ENCODE data around the gene AMDHD2. TPM values are rescaled to one million over a fixed set of nuclear protein-coding genes. Genes with fewer than 3 reads are reported as not detected.

The AMDHD2 gene
- total and polyA plus RNA-seq, 2 experiments from 2014 or later: 20.2 to 68.1 TPM

DNA sequence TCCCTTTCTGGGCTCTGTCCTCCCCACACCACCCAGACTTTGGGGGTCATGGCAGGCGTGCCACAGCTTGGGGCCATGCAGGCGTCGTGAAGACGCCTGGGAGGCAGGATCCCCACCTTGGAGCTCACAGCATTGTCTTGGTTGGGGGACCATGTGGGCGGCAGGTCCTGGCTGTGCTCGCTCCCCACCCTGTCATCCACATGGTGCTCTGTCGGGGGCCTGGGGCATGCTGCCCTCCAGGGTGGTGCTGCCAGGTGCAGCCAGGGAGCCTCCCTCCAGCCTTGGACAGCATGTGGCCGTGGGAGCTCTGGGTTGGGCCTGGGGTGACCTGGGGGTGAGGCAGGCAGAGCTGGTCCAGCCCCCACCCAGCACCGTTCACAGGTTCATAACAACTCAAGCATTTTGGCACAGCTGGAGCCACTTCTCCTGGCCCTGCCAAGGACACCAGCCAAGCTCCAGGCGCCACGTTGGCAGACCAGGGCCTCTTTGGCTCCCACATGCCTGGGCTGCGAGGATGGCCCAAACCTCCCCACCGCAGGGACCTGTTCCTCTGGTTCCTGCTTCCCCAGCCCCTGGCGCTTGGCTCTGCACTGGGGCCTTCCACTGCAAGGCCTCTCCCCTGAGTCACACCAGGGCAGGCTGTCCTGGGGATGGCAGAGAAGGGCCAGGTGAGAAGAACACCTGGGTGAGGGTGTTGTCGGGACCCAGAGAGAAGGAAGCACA is 21.5 kb upstream of the AMDHD2 start (continued):
- TF ChIP-seq, protein P1, sequence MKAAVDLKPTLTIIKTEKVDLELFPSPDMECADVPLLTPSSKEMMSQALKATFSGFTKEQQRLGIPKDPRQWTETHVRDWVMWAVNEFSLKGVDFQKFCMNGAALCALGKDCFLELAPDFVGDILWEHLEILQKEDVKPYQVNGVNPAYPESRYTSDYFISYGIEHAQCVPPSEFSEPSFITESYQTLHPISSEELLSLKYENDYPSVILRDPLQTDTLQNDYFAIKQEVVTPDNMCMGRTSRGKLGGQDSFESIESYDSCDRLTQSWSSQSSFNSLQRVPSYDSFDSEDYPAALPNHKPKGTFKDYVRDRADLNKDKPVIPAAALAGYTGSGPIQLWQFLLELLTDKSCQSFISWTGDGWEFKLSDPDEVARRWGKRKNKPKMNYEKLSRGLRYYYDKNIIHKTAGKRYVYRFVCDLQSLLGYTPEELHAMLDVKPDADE (IDR thresholded peaks at IDR 0.05): no peak
- TF ChIP-seq ZNF331 (CRISPR knock-in tag; IDR thresholded peaks at IDR 0.05; ENCODE audit: low read depth): no peak
- no peak for TF ChIP-seq EZH2 (IDR thresholded peaks at IDR 0.05; ENCODE audit: low read depth, unreplicated experiment)
- TF ChIP-seq POLR2AphosphoS5 (IDR thresholded peaks at IDR 0.05; ENCODE audit: low read depth): no peak
- TF ChIP-seq ZNF114 (CRISPR knock-in tag; IDR thresholded peaks at IDR 0.05): no peak
- no peak for TF ChIP-seq NANOG (IDR thresholded peaks at IDR 0.05; ENCODE audit: borderline replicate concordance)
- TF ChIP-seq, protein P2, sequence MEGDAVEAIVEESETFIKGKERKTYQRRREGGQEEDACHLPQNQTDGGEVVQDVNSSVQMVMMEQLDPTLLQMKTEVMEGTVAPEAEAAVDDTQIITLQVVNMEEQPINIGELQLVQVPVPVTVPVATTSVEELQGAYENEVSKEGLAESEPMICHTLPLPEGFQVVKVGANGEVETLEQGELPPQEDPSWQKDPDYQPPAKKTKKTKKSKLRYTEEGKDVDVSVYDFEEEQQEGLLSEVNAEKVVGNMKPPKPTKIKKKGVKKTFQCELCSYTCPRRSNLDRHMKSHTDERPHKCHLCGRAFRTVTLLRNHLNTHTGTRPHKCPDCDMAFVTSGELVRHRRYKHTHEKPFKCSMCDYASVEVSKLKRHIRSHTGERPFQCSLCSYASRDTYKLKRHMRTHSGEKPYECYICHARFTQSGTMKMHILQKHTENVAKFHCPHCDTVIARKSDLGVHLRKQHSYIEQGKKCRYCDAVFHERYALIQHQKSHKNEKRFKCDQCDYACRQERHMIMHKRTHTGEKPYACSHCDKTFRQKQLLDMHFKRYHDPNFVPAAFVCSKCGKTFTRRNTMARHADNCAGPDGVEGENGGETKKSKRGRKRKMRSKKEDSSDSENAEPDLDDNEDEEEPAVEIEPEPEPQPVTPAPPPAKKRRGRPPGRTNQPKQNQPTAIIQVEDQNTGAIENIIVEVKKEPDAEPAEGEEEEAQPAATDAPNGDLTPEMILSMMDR (conservative IDR thresholded peaks at IDR 0.05; ENCODE audit: low read depth in 2 of 2): no peak
- TF ChIP-seq, protein P3, sequence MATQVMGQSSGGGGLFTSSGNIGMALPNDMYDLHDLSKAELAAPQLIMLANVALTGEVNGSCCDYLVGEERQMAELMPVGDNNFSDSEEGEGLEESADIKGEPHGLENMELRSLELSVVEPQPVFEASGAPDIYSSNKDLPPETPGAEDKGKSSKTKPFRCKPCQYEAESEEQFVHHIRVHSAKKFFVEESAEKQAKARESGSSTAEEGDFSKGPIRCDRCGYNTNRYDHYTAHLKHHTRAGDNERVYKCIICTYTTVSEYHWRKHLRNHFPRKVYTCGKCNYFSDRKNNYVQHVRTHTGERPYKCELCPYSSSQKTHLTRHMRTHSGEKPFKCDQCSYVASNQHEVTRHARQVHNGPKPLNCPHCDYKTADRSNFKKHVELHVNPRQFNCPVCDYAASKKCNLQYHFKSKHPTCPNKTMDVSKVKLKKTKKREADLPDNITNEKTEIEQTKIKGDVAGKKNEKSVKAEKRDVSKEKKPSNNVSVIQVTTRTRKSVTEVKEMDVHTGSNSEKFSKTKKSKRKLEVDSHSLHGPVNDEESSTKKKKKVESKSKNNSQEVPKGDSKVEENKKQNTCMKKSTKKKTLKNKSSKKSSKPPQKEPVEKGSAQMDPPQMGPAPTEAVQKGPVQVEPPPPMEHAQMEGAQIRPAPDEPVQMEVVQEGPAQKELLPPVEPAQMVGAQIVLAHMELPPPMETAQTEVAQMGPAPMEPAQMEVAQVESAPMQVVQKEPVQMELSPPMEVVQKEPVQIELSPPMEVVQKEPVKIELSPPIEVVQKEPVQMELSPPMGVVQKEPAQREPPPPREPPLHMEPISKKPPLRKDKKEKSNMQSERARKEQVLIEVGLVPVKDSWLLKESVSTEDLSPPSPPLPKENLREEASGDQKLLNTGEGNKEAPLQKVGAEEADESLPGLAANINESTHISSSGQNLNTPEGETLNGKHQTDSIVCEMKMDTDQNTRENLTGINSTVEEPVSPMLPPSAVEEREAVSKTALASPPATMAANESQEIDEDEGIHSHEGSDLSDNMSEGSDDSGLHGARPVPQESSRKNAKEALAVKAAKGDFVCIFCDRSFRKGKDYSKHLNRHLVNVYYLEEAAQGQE (IDR thresholded peaks at IDR 0.05; ENCODE audit: unreplicated experiment): no peak
- TF ChIP-seq STAT1 (IDR thresholded peaks at IDR 0.05; ENCODE audit: unreplicated experiment): no peak

DNA sequence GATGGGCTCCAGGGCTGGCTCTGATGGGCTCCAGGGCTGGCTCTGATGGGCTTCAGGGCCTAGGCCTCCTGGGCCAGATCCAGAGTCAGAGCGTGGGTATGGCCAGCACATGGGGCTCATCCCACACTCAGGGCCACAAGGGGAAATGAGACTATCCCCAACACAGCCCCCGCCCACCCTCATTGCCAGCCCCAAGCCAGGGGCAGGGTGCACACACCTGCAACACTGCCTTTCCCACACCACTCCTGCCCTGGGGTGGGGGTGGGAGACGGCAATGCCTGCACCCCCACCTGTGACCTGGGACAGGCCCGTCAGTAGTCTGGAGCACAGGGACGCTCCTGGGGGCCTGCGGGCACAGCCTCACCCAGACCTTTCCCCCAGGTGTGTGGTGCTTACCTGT is 20.7 kb upstream of the AMDHD2 start:
- Histone ChIP-seq H3K79me2 (replicated peaks; ENCODE audit: insufficient read depth) (no peaks in the 10 kb centered on the region), H2AFZ (no peak overlapping the region), H3K4me1 (ENCODE audit: insufficient read depth) (peaks cover 7% of the 10 kb centered on the region; the same call in 1 of the 2 replicates), H3K36me3 (ENCODE audit: insufficient read depth) (no peaks in the 10 kb centered on the region), H3K4me2 (no peak overlapping the region), H4K20me1 (replicated peaks; ENCODE audit: insufficient read depth) (no peaks in the 10 kb centered on the region; the same call in 1 of the 2 replicates), H3K9me2 (ENCODE audit: insufficient read depth) (no peaks in the 10 kb centered on the region), H3F3A (replicated peaks; ENCODE audit: low read depth) (no peaks in the 10 kb centered on the region), H3K27ac (ENCODE audit: low read depth) (no peak overlapping the region), H3K4me3 (no peak overlapping the region), H3K27me3 (ENCODE audit: insufficient read depth) (no peaks in the 10 kb centered on the region)
- Mint-ChIP-seq H3K4me3 (no peak overlapping the region), H3K27ac (no peak overlapping the region), H3K27me3 (ENCODE audit: insufficient read depth, low read depth, poor library complexity) (no peaks in the 10 kb centered on the region), H3K36me3 (ENCODE audit: low read depth) (peaks cover 8% of the 10 kb centered on the region; the same call in 2 of the 3 replicates), H3K4me1 (peaks cover 5% of the 10 kb centered on the region), H3K9me3 (no peaks in the 10 kb centered on the region)
- ATAC-seq (no peak), DNase-seq (ENCODE audit: low spot score) (no peak)
- TF ChIP-seq, protein P4, sequence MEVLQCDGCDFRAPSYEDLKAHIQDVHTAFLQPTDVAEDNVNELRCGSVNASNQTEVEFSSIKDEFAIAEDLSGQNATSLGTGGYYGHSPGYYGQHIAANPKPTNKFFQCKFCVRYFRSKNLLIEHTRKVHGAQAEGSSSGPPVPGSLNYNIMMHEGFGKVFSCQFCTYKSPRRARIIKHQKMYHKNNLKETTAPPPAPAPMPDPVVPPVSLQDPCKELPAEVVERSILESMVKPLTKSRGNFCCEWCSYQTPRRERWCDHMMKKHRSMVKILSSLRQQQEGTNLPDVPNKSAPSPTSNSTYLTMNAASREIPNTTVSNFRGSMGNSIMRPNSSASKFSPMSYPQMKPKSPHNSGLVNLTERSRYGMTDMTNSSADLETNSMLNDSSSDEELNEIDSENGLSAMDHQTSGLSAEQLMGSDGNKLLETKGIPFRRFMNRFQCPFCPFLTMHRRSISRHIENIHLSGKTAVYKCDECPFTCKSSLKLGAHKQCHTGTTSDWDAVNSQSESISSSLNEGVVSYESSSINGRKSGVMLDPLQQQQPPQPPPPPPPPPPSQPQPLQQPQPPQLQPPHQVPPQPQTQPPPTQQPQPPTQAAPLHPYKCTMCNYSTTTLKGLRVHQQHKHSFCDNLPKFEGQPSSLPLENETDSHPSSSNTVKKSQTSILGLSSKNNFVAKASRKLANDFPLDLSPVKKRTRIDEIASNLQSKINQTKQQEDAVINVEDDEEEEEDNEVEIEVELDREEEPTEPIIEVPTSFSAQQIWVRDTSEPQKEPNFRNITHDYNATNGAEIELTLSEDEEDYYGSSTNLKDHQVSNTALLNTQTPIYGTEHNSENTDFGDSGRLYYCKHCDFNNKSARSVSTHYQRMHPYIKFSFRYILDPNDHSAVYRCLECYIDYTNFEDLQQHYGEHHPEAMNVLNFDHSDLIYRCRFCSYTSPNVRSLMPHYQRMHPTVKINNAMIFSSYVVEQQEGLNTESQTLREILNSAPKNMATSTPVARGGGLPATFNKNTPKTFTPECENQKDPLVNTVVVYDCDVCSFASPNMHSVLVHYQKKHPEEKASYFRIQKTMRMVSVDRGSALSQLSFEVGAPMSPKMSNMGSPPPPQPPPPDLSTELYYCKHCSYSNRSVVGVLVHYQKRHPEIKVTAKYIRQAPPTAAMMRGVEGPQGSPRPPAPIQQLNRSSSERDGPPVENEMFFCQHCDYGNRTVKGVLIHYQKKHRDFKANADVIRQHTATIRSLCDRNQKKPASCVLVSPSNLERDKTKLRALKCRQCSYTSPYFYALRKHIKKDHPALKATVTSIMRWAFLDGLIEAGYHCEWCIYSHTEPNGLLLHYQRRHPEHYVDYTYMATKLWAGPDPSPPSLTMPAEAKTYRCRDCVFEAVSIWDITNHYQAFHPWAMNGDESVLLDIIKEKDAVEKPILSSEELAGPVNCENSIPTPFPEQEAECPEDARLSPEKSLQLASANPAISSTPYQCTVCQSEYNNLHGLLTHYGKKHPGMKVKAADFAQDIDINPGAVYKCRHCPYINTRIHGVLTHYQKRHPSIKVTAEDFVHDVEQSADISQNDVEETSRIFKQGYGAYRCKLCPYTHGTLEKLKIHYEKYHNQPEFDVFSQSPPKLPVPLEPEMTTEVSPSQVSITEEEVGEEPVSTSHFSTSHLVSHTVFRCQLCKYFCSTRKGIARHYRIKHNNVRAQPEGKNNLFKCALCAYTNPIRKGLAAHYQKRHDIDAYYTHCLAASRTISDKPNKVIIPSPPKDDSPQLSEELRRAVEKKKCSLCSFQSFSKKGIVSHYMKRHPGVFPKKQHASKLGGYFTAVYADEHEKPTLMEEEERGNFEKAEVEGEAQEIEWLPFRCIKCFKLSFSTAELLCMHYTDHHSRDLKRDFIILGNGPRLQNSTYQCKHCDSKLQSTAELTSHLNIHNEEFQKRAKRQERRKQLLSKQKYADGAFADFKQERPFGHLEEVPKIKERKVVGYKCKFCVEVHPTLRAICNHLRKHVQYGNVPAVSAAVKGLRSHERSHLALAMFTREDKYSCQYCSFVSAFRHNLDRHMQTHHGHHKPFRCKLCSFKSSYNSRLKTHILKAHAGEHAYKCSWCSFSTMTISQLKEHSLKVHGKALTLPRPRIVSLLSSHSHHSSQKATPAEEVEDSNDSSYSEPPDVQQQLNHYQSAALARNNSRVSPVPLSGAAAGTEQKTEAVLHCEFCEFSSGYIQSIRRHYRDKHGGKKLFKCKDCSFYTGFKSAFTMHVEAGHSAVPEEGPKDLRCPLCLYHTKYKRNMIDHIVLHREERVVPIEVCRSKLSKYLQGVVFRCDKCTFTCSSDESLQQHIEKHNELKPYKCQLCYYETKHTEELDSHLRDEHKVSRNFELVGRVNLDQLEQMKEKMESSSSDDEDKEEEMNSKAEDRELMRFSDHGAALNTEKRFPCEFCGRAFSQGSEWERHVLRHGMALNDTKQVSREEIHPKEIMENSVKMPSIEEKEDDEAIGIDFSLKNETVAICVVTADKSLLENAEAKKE (CRISPR knock-in tag; IDR thresholded peaks at IDR 0.05): no peak

Data from GM23338 (cell line).